ENCODE results near the gene CYP2A13.
"Not testable (repeated sequence)": the region's sequence is repeated elsewhere in the genome, so short reads cannot be mapped to it uniquely, and the experiment has no call there.

DNA sequence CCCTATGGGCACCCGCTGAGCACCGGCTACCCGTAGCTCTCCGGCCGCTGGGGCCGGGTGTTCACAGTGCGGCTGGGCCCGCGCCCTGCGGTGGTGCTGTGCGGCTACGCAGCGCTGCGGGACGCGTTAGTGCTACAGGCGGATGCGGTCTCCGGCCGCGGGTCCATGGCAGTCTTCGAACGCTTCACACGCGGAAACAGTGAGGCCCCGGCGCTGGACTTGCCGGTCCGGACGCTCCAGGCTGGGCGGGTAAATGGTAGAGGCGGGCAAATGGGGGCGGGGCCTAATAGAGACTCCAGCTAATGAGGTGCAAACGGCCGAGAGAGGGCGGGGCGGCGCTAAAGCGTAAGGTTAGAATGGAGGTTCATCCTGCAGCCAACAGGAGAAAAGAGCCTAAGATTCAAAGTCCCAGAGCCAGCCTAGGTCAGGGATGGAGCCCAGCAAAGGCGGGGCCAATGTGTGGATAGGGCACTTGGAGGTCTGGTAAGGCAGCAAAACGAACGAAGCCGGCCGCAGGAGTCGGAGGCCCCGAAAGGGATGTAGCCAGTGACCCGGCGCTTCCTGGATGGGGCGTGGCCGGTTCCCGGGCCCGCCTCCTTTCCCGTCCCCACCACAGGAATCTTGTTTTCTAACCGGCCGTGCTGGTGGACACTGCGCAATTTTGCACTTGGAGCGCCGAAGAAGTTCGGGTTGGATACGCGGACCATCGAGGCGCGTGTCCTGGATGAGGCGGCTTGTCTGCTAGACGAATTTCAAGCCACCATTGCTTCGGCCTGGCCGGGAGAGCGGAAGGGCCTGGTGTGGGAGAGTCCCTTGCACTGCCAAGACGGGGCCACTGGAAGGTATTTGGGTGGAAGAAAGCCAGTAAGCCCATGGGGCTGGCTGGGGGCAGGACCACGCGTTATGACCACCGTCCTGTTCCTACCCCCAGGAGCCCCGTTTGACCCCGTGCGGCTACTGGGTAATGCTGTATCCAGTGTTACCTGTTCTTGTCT lies 47.4 kb downstream of the CYP2A13 start:
- TF ChIP-seq, protein P1, sequence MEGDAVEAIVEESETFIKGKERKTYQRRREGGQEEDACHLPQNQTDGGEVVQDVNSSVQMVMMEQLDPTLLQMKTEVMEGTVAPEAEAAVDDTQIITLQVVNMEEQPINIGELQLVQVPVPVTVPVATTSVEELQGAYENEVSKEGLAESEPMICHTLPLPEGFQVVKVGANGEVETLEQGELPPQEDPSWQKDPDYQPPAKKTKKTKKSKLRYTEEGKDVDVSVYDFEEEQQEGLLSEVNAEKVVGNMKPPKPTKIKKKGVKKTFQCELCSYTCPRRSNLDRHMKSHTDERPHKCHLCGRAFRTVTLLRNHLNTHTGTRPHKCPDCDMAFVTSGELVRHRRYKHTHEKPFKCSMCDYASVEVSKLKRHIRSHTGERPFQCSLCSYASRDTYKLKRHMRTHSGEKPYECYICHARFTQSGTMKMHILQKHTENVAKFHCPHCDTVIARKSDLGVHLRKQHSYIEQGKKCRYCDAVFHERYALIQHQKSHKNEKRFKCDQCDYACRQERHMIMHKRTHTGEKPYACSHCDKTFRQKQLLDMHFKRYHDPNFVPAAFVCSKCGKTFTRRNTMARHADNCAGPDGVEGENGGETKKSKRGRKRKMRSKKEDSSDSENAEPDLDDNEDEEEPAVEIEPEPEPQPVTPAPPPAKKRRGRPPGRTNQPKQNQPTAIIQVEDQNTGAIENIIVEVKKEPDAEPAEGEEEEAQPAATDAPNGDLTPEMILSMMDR (IDR thresholded peaks at IDR 0.05; ENCODE audit: poor library complexity, severe bottlenecking) = not testable (repeated sequence)
- TF ChIP-seq POLR2AphosphoS5 (IDR thresholded peaks at IDR 0.05); SMC3 (conservative IDR thresholded peaks at IDR 0.05; ENCODE audit: poor library complexity): not testable (repeated sequence)

Measured in neural cell (in vitro differentiated cells).